ENCODE data around the gene LOC101059915.
"Not testable (repeated sequence)": the region's sequence is repeated elsewhere in the genome, so short reads cannot be mapped to it uniquely, and the experiment has no call there.

Gene LOC101059915

DNA sequence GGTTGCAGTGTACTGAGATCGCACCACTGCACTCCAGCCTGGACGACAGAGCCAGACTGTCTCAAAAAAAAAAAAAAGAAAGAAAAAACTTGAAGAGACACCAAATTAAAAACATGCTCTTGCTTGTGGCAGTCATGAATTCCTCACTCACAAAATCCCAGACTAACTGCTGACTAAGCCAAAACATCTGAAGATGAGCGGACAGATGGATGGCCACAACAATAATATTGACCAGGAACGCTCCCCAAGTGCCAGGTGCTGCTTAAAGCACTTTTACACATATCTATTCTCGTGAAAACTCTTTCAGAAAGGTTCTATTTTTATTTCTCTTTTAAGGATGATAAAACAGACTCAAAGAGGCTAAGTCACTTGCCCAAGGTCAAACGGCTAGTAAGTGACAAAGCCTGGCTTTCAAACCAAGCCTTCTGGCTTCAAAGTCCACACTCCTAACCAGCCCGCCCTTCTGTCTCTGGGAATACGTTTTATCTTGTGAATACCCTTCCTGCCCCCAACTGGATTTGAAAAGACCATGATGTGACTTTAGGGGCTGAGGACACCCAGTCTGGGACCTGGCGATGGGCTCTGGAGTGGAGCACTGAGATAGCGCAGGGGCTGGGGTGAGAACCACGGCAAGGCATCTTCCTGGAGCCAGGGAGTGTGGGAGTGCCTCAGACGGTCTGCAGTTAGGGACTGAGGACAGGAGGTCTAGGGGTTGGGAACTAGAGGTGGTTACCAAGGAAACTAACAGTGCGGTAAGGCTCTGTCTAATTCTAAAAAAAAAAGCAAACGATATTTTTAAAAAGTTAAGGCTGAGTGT, 39.5 kb upstream of the LOC101059915 start:
- no peak for DNase-seq (ENCODE audit: low read depth in 1 of 2, low spot score in 1 of 2)
- no peak for TF ChIP-seq JUND (IDR thresholded peaks at IDR 0.05; ENCODE audit: low read depth)
- in situ Hi-C loops (cut with HindIII; ENCODE audit: low pct_unique_long_range_greater_than_20kb, low sequenced_read_pairs), result no loop called here

DNA sequence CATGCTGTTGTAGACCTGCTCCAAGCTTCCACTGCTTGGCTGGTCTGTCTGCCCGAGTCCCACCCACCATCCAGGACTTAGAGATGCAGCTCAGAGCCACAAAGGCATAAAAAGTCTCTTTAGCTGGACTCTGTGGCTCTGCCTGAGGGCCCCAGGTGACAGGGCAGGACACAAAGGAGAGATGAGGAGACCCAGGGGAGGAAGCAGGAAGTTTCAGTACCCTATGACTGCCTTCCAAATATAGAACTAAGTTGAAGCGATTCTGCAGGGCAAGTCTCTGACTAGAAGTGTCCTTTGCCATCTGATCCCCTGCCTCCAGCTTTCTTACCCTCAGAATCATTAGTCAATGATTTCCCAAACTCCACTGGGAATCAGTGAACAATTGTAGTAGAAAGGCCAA, 37.9 kb upstream of the LOC101059915 start:
- in situ Hi-C loops (cut with HindIII; ENCODE audit: low pct_unique_long_range_greater_than_20kb, low sequenced_read_pairs), result no loop called here
- TF ChIP-seq JUND (IDR thresholded peaks at IDR 0.05; ENCODE audit: low read depth), result no peak
- DNase-seq (ENCODE audit: low read depth in 1 of 2, low spot score in 1 of 2), result no peak

DNA sequence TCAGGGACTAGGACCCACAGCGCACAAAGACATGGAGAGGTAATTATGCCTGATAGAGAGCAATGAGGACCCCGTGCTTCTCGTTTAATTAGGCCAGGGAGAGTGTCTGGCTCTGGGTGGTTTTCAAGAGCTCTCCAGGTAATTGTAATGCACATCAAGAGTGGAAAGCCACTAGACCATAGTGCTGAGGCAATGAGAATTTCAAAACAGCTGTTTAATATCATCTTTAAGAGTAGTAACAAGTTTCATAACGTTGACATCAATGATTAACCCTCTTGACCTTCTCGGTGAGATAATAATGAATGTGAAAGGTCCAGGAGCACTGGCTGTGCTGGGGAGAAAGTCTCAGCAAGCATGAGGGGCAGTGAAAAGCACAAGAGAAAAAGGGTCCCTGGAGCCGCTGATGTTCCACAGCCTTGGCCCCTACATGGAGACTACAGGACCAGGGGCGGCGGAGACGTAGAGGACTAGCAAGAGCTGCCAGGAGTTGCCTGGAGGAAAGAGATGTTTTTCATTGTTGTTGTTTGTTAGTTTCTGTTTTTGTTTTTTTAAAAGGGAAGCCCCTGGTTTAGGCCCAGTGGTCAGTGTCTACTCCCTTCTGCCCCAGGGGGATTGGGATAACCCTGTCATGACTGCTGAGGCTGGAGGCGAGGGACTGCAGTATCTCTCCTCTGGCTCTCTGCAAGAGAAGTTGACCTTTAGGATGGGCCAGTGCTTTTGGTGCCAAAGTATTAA, 34.3 kb upstream of the LOC101059915 start:
- TF ChIP-seq JUND (IDR thresholded peaks at IDR 0.05; ENCODE audit: low read depth), result no peak
- no peak for DNase-seq (ENCODE audit: low read depth in 1 of 2, low spot score in 1 of 2)

DNA sequence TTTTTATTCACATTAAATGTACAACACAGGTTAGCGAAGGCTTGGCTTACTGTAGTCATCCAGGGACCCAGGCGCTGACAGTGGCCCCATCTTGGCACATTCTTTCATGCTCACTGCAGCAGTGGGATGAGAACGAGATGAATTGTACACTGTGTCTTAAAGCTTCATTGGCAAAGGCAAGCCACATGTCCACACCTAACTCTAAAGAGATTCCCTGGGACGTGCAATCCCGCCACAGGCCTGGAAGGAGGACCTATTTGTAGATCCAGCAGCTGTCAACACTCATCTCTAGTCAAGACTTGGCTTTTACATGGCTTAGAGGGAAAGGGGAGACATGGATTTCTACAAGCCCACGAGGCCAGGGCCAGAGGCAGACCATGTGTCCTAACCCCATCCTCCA, 33.0 kb upstream of the LOC101059915 start:
- no peak for TF ChIP-seq JUND (IDR thresholded peaks at IDR 0.05; ENCODE audit: low read depth)
- in situ Hi-C loops (cut with HindIII; ENCODE audit: low pct_unique_long_range_greater_than_20kb, low sequenced_read_pairs), result no loop called here
- DNase-seq (ENCODE audit: low read depth in 1 of 2, low spot score in 1 of 2), result no peak

More for the DNA sequence above, 34.3 kb upstream of the LOC101059915 start:
- in situ Hi-C loops (cut with HindIII; ENCODE audit: low pct_unique_long_range_greater_than_20kb, low sequenced_read_pairs), result no loop called here

DNA sequence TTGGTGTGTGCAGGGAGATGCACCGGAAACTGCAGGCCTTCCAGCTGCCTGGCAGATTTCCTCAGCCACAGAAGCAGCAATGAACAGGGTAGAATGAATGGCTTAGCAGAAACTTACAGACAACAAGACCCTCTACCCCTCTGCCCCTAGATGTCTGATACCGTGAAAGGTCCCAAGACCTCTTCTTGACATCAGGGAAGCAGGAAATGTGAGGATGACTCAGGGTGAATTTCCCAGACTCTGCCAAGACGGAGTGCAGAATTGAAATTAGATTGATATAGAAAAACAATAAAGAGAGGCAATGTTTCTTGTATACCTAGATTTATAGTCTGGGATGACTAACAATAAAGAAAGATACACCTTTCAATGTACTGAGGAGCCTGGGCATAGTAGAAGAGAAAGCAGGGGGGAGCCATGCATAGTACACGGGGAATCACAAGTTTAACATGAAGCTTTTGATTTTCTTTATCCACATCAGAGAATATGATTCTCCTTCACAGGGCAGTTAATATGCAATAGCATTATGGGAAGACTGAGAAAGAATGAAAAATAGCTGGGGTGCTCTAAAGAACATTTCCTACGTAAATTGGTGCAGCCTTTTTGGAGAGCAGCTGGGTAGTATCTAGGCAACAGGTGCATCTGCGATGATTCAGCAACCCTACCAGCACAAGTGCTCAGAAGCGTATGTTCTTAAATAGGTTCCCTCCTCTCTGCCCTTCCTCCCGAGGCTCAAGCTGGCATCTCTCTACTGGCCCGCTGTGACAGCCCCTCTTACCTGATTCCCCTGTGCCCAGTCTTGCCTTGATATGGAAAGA, 30.7 kb upstream of the LOC101059915 start:
- TF ChIP-seq JUND (IDR thresholded peaks at IDR 0.05; ENCODE audit: low read depth), result no peak
- no peak for DNase-seq (ENCODE audit: low read depth in 1 of 2, low spot score in 1 of 2)
- in situ Hi-C loops (cut with HindIII; ENCODE audit: low pct_unique_long_range_greater_than_20kb, low sequenced_read_pairs), result no loop called here

DNA sequence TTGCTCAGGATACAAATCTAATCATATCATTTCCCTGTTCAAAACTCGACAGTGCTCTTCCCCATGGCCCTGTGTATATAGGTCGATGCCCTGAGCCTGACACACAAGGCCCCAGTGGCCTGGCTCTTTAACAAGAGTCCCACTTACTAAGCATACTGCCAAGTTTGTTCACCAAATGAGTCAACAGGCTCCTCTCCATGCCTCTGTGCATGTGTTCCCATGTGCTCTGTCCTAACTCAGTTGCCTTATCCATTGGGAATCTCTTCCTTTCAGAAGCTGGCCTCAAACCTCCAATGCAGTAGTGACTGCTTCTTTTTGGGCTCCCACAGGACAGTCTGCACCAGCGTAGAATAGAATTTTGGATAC, 30.1 kb upstream of the LOC101059915 start:
- no peak for TF ChIP-seq JUND (IDR thresholded peaks at IDR 0.05; ENCODE audit: low read depth)
- no peak for DNase-seq (ENCODE audit: low read depth in 1 of 2, low spot score in 1 of 2)
- in situ Hi-C loops (cut with HindIII; ENCODE audit: low pct_unique_long_range_greater_than_20kb, low sequenced_read_pairs), result no loop called here

DNA sequence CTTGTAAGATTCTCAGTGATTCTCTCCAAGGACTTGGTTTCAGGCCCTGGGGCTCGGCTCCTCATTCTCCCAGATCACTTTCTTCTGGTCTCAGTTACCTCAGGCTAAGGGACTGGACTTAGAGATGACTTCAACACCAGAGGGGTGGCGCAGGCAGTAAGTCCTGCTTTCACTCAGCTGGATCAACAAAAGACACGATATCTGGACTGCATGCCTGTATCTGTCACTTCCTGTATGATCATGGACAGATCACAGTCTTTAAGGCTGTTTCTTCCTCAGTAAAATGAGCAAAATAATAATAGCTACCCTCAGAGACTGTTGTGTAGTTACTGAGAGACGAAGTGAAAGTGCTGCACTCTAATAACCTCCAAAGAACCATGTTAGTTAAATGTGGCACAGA, 29.5 kb upstream of the LOC101059915 start:
- in situ Hi-C loops (cut with HindIII; ENCODE audit: low pct_unique_long_range_greater_than_20kb, low sequenced_read_pairs), result no loop called here
- TF ChIP-seq JUND (IDR thresholded peaks at IDR 0.05; ENCODE audit: low read depth), result no peak
- no peak for DNase-seq (ENCODE audit: low read depth in 1 of 2, low spot score in 1 of 2)

DNA sequence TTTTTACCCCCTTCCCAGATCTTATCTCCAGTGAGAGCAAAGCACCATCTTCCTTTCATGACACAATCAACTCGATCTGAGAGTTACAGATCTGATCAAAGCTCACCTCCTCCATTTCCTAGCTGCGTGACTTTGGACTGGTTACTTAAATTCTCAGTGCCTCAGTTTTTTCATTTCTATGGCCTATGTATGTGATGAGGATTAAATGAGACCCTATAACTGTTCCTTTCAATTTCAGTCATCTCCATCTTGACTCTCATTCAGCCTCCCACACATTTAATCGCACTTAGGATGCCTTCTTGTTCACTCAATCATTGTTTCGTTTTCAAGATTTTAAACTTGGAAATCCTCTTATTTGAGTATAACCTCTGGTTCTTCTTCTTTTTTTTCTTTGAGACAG, 28.9 kb upstream of the LOC101059915 start:
- no peak for DNase-seq (ENCODE audit: low read depth in 1 of 2, low spot score in 1 of 2)
- no peak for TF ChIP-seq JUND (IDR thresholded peaks at IDR 0.05; ENCODE audit: low read depth)
- in situ Hi-C loops (cut with HindIII; ENCODE audit: low pct_unique_long_range_greater_than_20kb, low sequenced_read_pairs), result no loop called here

DNA sequence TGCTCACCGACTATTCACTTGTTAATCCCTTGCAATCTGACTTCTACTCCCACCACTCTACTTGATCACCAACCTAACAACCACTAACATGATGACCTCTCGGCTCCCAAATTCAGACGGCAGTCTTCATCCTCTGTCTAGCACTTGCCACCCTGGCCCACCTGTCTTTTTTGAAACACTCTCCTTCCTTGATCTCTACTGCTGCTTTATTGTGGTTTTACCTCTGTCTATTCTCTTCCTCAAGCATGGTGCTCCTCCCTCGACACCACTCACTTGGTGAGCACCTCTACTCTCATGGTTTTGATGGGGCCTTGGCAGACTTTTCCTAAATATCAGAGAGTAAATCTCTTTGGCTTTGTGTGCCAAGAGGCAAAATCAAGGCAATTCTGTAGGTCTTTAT, 27.3 kb upstream of the LOC101059915 start:
- DNase-seq (ENCODE audit: low read depth in 1 of 2, low spot score in 1 of 2), result no peak
- in situ Hi-C loops (cut with HindIII; ENCODE audit: low pct_unique_long_range_greater_than_20kb, low sequenced_read_pairs), result no loop called here
- TF ChIP-seq JUND (IDR thresholded peaks at IDR 0.05; ENCODE audit: low read depth), result no peak

DNA sequence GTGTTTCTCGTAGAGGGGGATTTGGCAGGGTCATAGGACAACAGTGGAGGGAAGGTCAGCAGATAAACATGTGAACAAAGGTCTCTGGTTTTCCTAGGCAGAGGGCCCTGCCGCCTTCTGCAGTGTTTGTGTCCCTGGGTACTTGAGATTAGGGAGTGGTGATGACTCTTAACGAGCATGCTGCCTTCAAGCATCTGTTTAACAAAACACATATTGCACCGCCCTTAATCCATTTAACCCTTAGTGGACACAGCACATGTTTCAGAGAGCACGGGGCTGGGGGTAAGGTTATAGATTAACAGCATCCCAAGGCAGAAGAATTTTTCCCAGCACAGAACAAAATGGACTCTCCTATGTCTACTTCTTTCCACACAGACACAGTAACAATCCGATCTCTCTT, 22.9 kb upstream of the LOC101059915 start:
- DNase-seq (ENCODE audit: low read depth in 1 of 2, low spot score in 1 of 2); in situ Hi-C loops (cut with HindIII; ENCODE audit: low pct_unique_long_range_greater_than_20kb, low sequenced_read_pairs): not testable (repeated sequence)

DNA sequence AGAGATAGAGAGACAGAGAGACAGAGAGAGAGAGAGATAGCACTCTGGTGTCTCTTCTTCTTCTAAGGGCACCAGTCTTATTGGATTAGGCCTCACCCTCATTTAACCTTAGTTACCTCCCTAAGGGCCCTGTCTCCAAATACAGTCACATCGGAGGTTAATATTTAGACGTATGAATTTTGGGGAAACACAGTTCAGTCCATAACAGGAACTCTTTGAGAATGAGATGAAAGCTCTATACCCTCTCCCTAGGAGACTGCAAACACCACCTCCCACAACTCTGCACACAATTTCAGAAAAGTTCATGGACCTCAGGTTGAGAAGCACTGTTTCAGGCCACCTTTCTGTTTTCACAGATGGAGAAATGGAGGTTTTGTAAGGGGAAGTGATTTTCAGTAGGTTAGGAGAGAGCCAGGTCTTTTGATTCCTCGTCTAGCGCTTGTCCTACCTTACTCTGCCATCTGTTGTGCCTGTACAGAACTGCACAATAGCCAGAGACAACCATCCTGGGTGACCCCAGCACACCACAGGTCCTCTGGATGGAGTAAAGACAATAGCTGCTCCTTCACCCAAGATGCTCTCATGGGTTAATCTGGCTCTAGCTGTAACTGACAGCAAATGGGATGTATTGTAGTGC, 16.9 kb upstream of the LOC101059915 start:
- peak in 1 of 2 experiments; percentile 24 for DNase-seq (ENCODE audit: low read depth in 1 of 2, low spot score in 1 of 2)
- in situ Hi-C loops (cut with HindIII; ENCODE audit: low pct_unique_long_range_greater_than_20kb, low sequenced_read_pairs), result no loop called here
- TF ChIP-seq JUND (IDR thresholded peaks at IDR 0.05; ENCODE audit: low read depth), result no peak

DNA sequence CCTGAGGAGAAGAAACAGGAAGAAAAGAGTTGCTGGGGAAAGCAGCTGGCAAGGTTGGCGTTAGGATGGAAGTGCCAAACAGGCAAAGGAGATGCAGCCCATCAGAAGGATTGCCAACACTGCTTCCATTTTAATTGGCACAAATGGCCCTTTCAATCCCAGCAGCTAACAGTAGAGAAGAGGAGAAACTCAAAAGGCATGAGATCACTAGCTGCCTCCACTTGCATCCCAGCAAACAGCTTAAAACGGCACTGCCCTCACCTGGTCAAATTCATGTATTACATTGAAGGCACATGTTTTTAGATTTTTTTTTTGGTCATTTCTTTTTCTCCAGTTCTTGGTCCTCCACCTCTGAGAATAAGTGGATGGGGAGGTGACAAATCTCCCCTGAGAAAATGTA, 14.9 kb upstream of the LOC101059915 start:
- in situ Hi-C loops (cut with HindIII; ENCODE audit: low pct_unique_long_range_greater_than_20kb, low sequenced_read_pairs), result no loop called here

More for the DNA sequence above, 14.9 kb upstream of the LOC101059915 start:
- peak in 1 of 2 experiments; percentile 53 for DNase-seq (ENCODE audit: low read depth in 1 of 2, low spot score in 1 of 2)
- TF ChIP-seq JUND (IDR thresholded peaks at IDR 0.05; ENCODE audit: low read depth), result no peak
